A549 (cell line): ENCODE data around the gene LIN7A.

Experiments
- JUN ChIP-seq, 2 experiments: fragments of >200 bp; sonication (Bioruptor Twin); formaldehyde crosslinking; IDR thresholded peaks; 2 replicates in 1 of 2; 3 replicates in 1 of 2; pipeline ENCODE4 v1.6.1; 2016 to 2017
- NFE2L2 ChIP-seq: fragments of 150-350 bp; conservative IDR thresholded peaks from 2 replicates; pipeline ENCODE4 v1.6.1; 2014; ENCODE audit warnings: low read length
- POLR2A ChIP-seq: IDR thresholded peaks from 2 replicates; pipeline ENCODE4 v1.6.1; 2012; ENCODE audit warnings: mild to moderate bottlenecking, low read length
- RCOR1 ChIP-seq: fragments of 150-350 bp; IDR thresholded peaks from 2 replicates; pipeline ENCODE4 v1.6.1; 2014; ENCODE audit warnings: antibody characterized with exemption, low read length, low read depth
- TF ChIP-seq, protein P1 (sequence below): fragments of >200 bp; sonication (Bioruptor Twin); formaldehyde crosslinking; IDR thresholded peaks from 3 replicates; pipeline ENCODE4 v1.5.1; 2016
- TF ChIP-seq, protein P2 (sequence below): fragments of 150-350 bp; IDR thresholded peaks from 2 replicates; pipeline ENCODE4 v1.6.1; 2014; ENCODE audit warnings: low read depth, mild to moderate bottlenecking, low read length

DNA sequence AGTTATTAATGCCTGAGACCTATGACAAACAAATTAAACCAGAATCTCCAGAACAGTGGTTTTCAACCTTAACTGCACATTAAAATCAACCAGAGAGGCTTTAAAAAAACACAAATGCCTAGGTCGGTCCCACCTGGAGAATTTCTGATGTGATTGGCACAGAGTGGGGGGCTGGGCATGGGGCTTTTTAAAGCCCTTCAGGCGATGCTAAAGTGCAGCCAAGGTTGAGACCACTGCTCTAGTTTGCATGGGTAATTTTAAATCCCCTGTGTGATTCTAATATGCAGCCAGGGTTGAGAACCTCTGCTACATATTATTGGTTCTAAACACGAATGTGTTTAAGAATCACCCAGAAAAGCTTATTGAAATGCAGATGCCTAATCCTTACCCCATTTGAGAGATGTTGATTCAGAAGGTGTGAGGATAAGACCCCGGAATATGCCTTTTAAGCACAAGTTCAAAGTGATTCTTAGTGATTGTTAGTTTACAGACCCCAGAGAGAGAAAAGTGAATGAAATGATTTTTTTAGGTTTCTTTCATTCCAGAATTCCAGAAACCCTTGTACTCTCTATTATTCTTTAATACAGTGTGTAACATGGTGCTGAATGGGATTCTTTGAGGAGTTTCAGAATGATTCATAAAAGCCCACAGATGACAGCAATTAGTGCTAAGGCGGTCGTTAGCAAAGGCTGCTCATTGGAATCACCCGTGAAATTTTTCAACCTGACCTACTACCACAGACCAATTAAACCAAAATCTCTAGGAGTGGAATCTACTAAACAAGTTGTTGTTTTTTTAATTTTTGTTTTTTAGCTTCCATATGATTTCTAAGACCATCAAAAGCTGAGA, 44.9 kb downstream of the LIN7A start:
- TF ChIP-seq, protein P1, sequence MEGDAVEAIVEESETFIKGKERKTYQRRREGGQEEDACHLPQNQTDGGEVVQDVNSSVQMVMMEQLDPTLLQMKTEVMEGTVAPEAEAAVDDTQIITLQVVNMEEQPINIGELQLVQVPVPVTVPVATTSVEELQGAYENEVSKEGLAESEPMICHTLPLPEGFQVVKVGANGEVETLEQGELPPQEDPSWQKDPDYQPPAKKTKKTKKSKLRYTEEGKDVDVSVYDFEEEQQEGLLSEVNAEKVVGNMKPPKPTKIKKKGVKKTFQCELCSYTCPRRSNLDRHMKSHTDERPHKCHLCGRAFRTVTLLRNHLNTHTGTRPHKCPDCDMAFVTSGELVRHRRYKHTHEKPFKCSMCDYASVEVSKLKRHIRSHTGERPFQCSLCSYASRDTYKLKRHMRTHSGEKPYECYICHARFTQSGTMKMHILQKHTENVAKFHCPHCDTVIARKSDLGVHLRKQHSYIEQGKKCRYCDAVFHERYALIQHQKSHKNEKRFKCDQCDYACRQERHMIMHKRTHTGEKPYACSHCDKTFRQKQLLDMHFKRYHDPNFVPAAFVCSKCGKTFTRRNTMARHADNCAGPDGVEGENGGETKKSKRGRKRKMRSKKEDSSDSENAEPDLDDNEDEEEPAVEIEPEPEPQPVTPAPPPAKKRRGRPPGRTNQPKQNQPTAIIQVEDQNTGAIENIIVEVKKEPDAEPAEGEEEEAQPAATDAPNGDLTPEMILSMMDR: no peak
- TF ChIP-seq POLR2A (no peak), NFE2L2 (no peak), JUN (IDR thresholded peaks at IDR 0.05) (no peak), RCOR1 (no peak)
- TF ChIP-seq, protein P2, sequence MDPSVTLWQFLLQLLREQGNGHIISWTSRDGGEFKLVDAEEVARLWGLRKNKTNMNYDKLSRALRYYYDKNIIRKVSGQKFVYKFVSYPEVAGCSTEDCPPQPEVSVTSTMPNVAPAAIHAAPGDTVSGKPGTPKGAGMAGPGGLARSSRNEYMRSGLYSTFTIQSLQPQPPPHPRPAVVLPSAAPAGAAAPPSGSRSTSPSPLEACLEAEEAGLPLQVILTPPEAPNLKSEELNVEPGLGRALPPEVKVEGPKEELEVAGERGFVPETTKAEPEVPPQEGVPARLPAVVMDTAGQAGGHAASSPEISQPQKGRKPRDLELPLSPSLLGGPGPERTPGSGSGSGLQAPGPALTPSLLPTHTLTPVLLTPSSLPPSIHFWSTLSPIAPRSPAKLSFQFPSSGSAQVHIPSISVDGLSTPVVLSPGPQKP: no peak
